ENCODE data around the gene ACER3. TPM values are rescaled to one million over a fixed set of nuclear protein-coding genes. Genes with fewer than 3 reads are reported as not detected.
A peak's percentile ranks its signal among the peaks of the same experiment; 100 is the strongest.

ACER3 gene
- total RNA-seq, 2 donors from 2014 or later: 7.6 to 10.2 TPM

DNA sequence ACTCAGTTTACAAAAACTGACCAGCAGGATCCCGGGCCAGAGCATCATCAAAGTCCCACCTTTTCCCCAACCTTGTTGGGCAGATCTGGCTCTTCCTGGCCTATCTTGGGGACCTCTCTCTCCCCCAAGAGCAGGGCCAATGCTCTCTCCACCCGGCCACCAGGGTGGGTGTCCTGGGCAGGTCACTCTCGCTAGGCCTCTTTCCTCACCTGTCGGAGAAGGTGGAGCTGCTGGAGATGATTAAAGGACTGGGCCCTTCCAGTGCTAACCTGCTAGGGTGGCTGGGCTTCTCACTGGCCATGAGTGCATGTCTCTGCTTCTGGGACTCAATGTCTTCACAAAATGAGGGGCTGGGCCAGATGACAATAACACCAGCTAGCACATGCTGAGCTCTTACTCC, 203.1 kb downstream of the ACER3 start:
- Mint-ChIP-seq H3K27me3 (peaks cover 1% of the 10 kb centered on the region), H3K36me3 (ENCODE audit: low read depth) (no peaks in the 10 kb centered on the region), H3K4me1 (peaks cover 8% of the 10 kb centered on the region), H3K4me3 (no peak overlapping the region), H3K27ac (no peak overlapping the region)
- no peaks in the 10 kb centered on the region for H3K9me3 ChIP-seq (ENCODE audit: control insufficient read depth, low read length, poor library complexity, severe bottlenecking)
- no peak for ATAC-seq
- no peak for DNase-seq

DNA sequence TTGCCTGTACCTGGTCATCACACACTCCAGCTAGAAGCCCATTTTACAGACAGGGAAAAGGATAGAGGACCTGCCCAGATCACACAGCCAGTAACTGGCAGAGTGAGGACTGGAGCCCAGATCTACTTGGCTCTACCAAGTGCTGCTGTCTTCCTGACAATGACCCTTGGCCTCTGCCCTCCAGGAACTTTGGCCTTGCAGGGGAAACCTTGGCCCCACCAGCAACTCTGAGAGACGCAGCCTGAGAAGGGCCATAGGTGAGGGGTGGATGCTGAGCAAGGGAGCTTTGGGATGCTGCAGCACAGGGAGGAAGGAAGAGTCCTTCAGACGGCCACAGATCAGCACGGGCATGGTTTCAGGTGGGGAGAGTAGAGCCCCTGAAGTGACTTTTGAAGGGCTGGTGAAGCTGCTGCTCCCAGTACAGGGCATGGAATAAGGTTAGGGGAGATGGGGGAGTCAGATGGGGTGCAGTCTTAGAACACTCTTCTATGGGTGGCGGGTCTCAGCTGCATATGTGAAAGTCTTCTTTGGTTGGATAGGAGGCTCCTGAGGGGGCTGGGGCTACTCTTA, 204.0 kb downstream of the ACER3 start:
- Mint-ChIP-seq H3K36me3 (ENCODE audit: low read depth) (no peaks in the 10 kb centered on the region), H3K27me3 (no peaks in the 10 kb centered on the region), H3K27ac (no peak overlapping the region), H3K4me3 (peak overlapping the region; percentile 64), H3K4me1 (peaks cover 8% of the 10 kb centered on the region)
- no peak for DNase-seq
- H3K9me3 ChIP-seq (ENCODE audit: control insufficient read depth, low read length, poor library complexity, severe bottlenecking): no peaks in the 10 kb centered on the region
- no peak for ATAC-seq

DNA sequence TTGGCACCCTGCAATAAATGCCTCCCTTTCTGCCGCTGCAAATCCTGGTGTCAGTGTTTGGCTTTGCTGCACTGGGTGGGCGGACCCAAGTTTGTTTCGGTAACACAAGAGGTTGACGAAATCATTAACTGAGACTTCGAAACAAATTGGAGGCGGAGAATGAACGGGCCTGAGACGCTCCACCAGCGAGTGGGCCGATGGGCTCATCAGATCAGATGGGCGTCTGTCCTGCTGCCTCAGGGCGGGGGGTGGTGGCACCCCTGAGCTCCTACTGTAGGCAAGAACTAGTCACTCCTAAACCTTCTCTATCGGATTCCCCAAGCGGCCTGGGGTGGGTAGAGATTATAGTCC, 205.1 kb downstream of the ACER3 start:
- peak overlapping the region; percentile 67 for H3K27ac Mint-ChIP-seq
- DNase-seq (no peak), ATAC-seq (no peak)
- H3K4me1 Mint-ChIP-seq: peaks cover 8% of the 10 kb centered on the region
- no peaks in the 10 kb centered on the region for H3K27me3 Mint-ChIP-seq
- H3K4me3 Mint-ChIP-seq: peak overlapping the region; percentile 90
- H3K9me3 ChIP-seq (ENCODE audit: control insufficient read depth, low read length, poor library complexity, severe bottlenecking): no peaks in the 10 kb centered on the region
- H3K36me3 Mint-ChIP-seq (ENCODE audit: low read depth): no peaks in the 10 kb centered on the region

DNA sequence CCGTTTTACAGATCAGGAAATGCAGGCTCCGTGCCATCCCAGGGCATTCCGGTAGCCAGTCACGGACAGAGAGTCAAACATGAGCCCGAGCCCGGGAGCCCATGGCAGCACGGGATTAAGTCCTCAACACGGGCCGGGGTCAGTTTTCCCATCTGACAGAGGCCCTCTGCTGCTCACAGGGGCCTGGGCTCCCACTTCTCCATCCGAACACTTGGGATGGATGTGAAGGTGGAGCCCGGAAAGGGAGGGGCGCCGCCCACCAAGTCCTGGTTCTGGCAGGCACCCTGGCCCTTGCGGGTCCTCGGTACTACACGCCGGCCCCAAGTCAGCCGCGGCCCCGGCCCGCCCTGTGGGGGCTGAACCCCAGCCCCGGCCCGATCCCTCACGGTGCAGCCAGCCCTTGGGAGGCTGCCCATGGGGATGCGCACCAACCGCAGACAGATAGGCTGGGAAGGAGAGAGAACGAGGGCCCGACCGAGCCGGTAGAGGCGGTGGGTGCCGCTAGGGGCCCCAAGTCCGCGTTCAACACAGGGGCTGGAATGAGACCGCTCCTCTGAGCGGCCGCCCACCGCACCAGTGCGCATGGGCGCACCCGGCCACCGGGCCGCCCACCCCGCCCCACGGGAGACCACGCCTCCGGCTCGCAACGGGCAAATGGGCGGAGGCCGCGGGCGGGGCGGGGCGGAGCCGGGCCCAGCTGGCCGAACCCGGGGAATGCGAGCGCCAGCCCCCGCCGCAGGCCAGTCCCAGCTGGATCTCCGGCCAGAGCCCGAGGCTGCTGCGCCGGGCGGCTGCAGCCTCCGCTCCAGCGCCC, 205.7 kb downstream of the ACER3 start, which contains the start of gene CAPN5:
CAPN5 (plus strand) TSS at position 743 of the 814 bp plus-strand sequence. CDS start 17,916 bp downstream, outside the sequence.
- no peaks in the 10 kb centered on the region for H3K9me3 ChIP-seq (ENCODE audit: control insufficient read depth, low read length, poor library complexity, severe bottlenecking)
- Mint-ChIP-seq H3K27ac (peak within 1 kb of the TSS; percentile 67), H3K4me1 (peaks cover 8% of the 10 kb centered on the region), H3K4me3 (peak within 1 kb of the TSS; percentile 90), H3K36me3 (ENCODE audit: low read depth) (no peaks in the 10 kb centered on the region), H3K27me3 (no peaks in the 10 kb centered on the region)
- ATAC-seq: peak; percentile 96
- peak; percentile 86 to 88 (median 86) for DNase-seq

DNA sequence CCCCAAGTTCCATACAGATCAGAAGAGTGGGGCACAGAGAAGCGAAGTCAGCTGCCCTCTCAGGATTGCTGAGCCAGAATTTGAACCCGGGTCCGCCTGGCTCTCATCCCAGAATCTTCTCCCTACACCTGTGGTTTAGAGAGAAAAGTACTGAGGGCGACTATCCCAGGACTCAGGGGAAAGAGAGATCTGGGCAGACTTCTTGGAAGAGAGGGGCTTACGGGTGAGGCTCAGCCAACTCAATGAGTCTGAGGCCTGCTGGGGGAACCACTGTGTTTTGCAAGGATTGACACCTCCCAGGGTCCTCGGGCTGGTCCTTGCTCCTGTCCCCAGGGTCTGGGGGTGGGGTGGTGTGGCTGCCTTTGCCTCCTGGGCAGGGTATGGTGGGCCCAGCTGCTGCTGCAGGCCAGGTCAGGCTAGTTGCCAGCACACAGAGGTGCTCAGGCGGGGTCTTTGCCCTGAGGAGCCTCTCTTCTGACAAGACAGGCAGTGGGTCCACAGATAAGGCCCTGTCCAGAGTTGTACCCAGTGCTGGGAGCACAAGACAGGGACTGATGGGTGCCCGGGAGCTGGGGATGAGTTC, 207.2 kb downstream of the ACER3 start:
- H3K4me1 Mint-ChIP-seq: peaks cover 17% of the 10 kb centered on the region

DNA sequence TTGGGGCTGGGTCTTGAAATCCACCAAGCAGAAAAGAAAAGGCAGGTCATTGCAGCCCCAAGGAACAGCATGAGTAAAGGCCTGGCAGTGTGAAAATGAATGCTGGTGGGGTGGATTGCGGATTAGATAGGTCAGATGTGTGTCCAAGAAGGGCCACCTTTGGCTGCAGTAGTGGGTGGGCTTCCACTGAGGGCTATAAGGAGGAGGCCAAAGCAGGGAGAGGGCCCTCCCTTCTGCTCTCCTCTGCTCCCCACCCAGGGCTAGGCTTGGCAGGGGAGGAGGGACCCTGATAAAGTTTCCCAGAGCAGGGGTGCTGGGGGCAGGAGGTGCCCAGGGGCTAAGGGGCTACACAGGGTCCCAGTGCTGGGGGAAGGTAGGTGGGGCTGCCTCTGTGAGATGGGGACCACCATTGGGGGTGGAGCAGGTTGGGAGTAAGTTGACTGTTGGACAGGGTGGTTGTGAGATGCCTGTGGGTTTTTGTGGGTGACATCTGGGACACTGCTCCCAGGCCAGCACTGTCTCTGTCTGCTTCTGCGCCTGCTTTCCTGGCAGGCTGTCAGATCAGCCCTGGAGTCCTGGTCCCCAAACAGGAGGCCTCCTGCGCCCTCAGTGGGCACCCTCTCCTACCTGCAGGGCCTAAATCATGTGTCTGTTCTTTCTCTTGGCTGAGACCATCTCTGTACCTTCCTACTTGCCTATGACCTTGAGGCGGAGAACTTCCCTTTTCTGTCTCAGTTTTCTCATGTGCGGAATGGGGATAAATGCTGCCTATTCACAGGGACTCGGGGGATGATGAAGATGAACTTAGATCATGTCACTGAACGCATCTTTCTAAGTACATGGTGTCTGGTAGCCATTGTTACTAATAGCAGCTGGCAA, 208.0 kb downstream of the ACER3 start:
- ATAC-seq: no peak
- H3K27ac Mint-ChIP-seq: no peak overlapping the region

More for the DNA sequence above, 207.2 kb downstream of the ACER3 start:
- H3K27ac Mint-ChIP-seq: no peak overlapping the region
- H3K36me3 Mint-ChIP-seq (ENCODE audit: low read depth): no peaks in the 10 kb centered on the region
- no peaks in the 10 kb centered on the region for H3K27me3 Mint-ChIP-seq
- ATAC-seq (no peak), DNase-seq (no peak)
- peak overlapping the region; percentile 90 for H3K4me3 Mint-ChIP-seq
- no peaks in the 10 kb centered on the region for H3K9me3 ChIP-seq (ENCODE audit: control insufficient read depth, low read length, poor library complexity, severe bottlenecking)

DNA sequence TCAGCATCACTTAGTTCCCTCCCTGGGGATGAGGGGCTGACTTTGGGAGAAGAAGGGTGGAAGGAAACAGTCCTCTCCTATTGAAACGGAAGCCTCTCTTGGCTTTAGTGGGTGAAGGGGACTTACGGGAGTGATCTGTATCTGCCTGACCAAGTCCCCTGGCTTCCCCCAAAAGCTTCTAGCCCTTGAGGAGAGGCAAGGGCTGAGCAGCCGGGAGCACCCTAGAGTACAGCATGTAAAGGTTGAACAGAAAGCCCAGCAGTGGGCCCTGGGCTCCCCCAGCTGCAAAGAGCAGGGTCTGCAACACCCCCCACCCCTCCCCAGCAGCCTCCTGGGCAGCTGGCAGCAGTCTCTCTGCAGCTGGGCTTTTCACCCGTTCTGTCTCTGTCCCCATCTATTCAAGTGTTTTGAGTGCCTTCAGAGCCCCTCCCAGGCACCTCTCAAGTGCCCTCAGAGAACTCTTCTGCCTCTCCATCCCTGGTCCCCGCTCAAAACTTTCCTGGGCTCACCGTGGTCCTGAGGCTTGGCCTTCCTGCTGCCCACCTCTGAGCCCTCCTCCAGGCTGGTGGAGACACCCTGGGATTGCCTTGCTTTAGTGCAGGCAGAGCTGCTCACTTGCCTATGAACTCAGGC, 208.7 kb downstream of the ACER3 start:
- no peaks in the 10 kb centered on the region for H3K27me3 Mint-ChIP-seq
- peaks cover 22% of the 10 kb centered on the region for H3K4me1 Mint-ChIP-seq
- no peak for ATAC-seq
- H3K36me3 Mint-ChIP-seq (ENCODE audit: low read depth): no peaks in the 10 kb centered on the region
- no peak overlapping the region for H3K27ac Mint-ChIP-seq
- no peaks in the 10 kb centered on the region for H3K9me3 ChIP-seq (ENCODE audit: control insufficient read depth, low read length, poor library complexity, severe bottlenecking)
- DNase-seq: no peak
- H3K4me3 Mint-ChIP-seq: no peak overlapping the region

More for the DNA sequence above, 208.0 kb downstream of the ACER3 start:
- Mint-ChIP-seq H3K4me1 (peaks cover 22% of the 10 kb centered on the region), H3K36me3 (ENCODE audit: low read depth) (no peaks in the 10 kb centered on the region), H3K4me3 (no peak overlapping the region), H3K27me3 (no peaks in the 10 kb centered on the region)
- DNase-seq: no peak
- H3K9me3 ChIP-seq (ENCODE audit: control insufficient read depth, low read length, poor library complexity, severe bottlenecking): no peaks in the 10 kb centered on the region

DNA sequence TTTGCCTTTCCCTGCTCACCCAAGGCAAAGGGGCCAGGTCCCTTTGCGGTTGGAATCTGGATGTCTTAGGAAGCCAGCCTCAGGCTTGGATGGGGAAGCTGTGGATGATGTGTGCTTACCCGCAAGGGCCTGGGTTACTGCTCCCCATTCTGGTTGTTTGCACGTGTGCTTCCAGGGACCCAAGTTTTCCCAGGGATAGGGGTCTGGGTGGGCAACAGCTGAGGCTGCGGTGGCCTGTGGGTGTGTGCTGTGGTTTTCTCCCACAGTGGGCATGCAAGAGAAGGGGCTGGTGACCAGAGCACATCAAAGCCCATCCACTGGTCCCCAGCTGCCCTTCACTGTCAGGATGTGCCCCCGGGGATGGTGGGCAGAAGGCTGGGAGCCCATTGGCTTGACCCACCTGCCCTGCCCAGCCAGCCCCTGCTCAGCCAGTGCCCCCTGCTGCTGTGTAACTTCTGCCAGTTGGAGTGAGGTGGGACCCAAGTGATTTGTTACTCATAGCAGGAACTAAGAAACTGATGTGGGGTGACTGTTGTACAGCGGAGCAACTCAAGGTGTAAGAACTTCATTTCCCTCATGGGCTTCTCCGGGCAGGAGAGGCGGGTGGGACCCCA, 209.4 kb downstream of the ACER3 start:
- H3K4me3 Mint-ChIP-seq: no peak overlapping the region
- no peak for DNase-seq
- no peak for ATAC-seq
- H3K9me3 ChIP-seq (ENCODE audit: control insufficient read depth, low read length, poor library complexity, severe bottlenecking): no peaks in the 10 kb centered on the region
- H3K36me3 Mint-ChIP-seq (ENCODE audit: low read depth): no peaks in the 10 kb centered on the region
- no peak overlapping the region for H3K27ac Mint-ChIP-seq
- no peaks in the 10 kb centered on the region for H3K27me3 Mint-ChIP-seq
- H3K4me1 Mint-ChIP-seq: peaks cover 18% of the 10 kb centered on the region

DNA sequence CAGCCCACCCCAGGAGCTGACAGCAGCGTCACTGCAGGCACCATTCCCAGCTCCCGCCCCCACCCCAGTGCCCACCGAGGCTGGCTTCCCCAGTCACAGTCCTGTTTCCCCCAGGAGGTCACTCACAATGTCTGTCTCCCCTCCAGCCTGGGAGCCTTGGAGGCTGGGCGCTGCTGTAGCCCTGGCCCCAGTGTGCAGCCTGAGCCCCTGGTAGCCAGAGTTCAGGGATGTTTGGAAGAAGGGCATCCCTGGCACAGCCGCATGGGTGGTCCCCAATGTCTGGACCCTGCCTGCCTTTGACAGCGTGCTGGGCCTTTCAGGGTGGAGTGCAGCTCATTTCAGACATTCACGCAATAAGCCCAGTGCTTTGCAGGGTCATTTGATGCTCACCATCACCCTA, 210.4 kb downstream of the ACER3 start:
- Mint-ChIP-seq H3K36me3 (ENCODE audit: low read depth) (no peaks in the 10 kb centered on the region), H3K27ac (peak overlapping the region; percentile 49), H3K4me1 (peaks cover 14% of the 10 kb centered on the region), H3K27me3 (no peaks in the 10 kb centered on the region), H3K4me3 (peak overlapping the region; percentile 52)
- peak in 1 of 3 donors; percentile 1 for DNase-seq
- no peaks in the 10 kb centered on the region for H3K9me3 ChIP-seq (ENCODE audit: control insufficient read depth, low read length, poor library complexity, severe bottlenecking)
- no peak for ATAC-seq

DNA sequence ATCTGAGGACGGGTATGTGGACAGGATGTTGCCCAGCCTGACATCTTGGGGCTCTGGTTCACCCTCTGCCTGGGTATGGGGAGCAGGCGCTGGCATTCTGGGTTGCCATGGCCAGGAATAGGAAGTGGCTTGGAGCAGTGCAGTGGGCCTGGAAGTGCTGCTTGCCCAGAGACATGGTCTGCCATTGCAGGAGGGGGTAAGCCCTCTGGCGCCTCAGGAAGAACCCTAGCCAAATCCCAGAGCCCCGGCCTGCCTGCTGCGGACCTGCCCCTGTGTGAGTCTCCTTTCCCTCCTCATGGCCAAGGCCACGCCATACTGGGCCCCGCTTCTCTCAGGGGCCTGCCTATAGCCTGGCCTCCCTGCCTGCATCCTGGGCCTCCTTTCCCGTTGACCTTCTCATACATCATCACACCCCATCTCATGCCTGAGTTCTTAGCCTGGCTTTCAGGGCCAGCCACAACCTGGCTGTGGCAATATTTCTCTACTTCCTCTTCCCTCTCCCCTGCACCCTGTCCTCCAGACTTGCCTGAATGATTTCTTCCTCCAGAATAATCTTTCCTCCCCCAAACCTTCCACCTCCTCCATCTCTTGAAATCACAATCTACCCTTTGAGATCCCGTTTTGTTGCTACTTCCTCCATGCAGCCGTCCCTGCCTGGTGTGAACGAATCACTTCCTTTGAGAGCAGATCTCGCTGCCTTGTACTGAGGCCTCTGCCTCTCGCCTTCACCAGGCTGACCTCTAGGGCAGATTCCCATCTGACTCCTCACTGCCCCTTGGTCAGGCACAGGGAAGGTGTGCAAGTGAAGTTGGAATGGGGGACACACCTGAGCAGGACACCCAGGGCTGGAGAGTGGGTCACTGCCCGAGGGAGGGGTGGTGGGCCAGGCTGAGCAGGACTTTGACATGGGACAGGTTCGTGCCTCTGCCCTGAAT, 211.2 kb downstream of the ACER3 start:
- DNase-seq: no peak
- H3K36me3 Mint-ChIP-seq (ENCODE audit: low read depth): no peaks in the 10 kb centered on the region
- no peaks in the 10 kb centered on the region for H3K27me3 Mint-ChIP-seq
- H3K4me1 Mint-ChIP-seq: peaks cover 16% of the 10 kb centered on the region
- H3K27ac Mint-ChIP-seq: no peak overlapping the region
- H3K4me3 Mint-ChIP-seq: no peak overlapping the region
- no peaks in the 10 kb centered on the region for H3K9me3 ChIP-seq (ENCODE audit: control insufficient read depth, low read length, poor library complexity, severe bottlenecking)
- ATAC-seq: no peak

DNA sequence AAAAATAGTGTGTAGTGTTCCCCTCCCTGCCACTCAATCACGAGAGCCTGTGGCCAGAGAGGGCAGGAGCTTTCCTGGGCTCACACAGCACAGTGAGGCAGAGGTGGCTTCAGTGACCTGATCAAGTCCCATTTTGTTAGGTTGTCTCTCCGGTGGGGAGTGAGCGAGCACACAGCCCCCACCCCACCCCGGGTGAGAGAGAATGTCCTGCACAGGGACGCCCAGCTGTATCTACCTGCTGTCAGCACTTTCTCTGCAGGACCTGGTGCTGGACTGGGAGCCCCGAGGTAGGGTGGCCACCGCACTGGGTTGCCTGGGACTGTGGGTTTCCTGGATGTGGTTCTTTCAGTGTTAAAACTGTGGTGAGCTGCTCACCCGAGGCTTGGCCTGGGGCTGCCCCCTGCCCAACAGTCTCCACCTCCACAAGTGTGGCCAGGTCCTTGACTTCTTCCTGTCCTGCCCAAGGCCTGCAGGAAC, 212.2 kb downstream of the ACER3 start:
- peak in 1 of 3 donors; percentile 2 for DNase-seq
- no peak for ATAC-seq
- Mint-ChIP-seq H3K27me3 (no peaks in the 10 kb centered on the region), H3K27ac (no peak overlapping the region), H3K4me1 (peaks cover 16% of the 10 kb centered on the region), H3K36me3 (ENCODE audit: low read depth) (no peaks in the 10 kb centered on the region), H3K4me3 (no peak overlapping the region)
- H3K9me3 ChIP-seq (ENCODE audit: control insufficient read depth, low read length, poor library complexity, severe bottlenecking): no peaks in the 10 kb centered on the region

All from T-helper 17 cell (primary cell).